ENCODE measurements around the gene NPIPB6. TPM values are rescaled to one million over a fixed set of nuclear protein-coding genes. Genes with fewer than 3 reads are reported as not detected.
"Not testable (repeated sequence)": the region's sequence is repeated elsewhere in the genome, so short reads cannot be mapped to it uniquely, and the experiment has no call there.

Gene NPIPB6
- total RNA-seq, 3 donors from 2014 or later (not counting 1 experiment from before 2014, with no cell fraction given) = 4.1 to 5.7 TPM; not detected in 1

DNA sequence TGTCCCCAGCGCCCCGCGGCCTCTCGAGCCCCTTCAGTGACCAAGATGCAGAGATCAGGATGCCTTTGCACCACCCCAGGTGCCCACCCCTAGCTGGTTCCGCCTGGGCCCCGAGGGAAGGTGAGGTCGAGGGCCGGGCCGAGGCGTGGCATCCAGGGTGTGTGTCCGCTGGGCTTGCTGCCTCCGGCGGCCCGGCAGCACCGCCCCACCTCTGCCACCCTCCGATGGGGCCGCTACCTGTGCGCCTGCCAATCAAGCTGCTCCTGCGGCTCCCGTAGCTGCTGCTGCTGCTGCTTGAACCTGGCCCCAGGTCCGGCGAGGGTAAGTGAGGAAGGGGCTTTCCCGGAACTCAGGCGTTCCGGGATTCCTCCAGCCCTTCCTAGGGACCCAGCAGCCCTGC lies 11.0 kb upstream of the NPIPB6 start:
- DNase-seq; H3K9me3 Mint-ChIP-seq; H3K27me3 ChIP-seq (ENCODE audit: control insufficient read depth, insufficient read depth, low read length); H3K4me1 ChIP-seq (ENCODE audit: control insufficient read depth, insufficient read depth, low read length); H3K27me3 Mint-ChIP-seq (ENCODE audit: low read depth in 2 of 2); H3K4me3 Mint-ChIP-seq; H3K36me3 ChIP-seq (ENCODE audit: control insufficient read depth, insufficient read depth, low read length); H3K27ac Mint-ChIP-seq; H3K4me3 ChIP-seq (ENCODE audit: low read length); H3K27ac ChIP-seq (ENCODE audit: low read length); H3K4me1 Mint-ChIP-seq; H3K36me3 Mint-ChIP-seq; intact Hi-C loops (cut with micrococcal nuclease); H3K9me3 ChIP-seq (ENCODE audit: control insufficient read depth, insufficient read depth, low read length): not testable (repeated sequence)
- peak in 1 of 3 donors; percentile 18 for ATAC-seq
- 10% methylated on average over 2 of the region's 25 CpGs for WGBS (ENCODE audit: insufficient coverage)

GRCh38 chr16:28367926-28368325 lies 4.6 kb upstream of the NPIPB6 start:
- H3K9me3 Mint-ChIP-seq; H3K27ac Mint-ChIP-seq; H3K9me3 ChIP-seq (ENCODE audit: control insufficient read depth, insufficient read depth, low read length); H3K27me3 ChIP-seq (ENCODE audit: control insufficient read depth, insufficient read depth, low read length); H3K4me3 ChIP-seq (ENCODE audit: low read length); H3K27me3 Mint-ChIP-seq (ENCODE audit: low read depth in 2 of 2); H3K36me3 ChIP-seq (ENCODE audit: control insufficient read depth, insufficient read depth, low read length); H3K36me3 Mint-ChIP-seq; H3K4me1 Mint-ChIP-seq; intact Hi-C loops (cut with micrococcal nuclease); H3K4me1 ChIP-seq (ENCODE audit: control insufficient read depth, insufficient read depth, low read length); H3K27ac ChIP-seq (ENCODE audit: low read length); ATAC-seq; H3K4me3 Mint-ChIP-seq: not testable (repeated sequence)
- DNase-seq = peak in 1 of 2 donors; percentile 0
- 47% methylated on average over 8 of the region's 32 CpGs for WGBS (ENCODE audit: insufficient coverage)

DNA sequence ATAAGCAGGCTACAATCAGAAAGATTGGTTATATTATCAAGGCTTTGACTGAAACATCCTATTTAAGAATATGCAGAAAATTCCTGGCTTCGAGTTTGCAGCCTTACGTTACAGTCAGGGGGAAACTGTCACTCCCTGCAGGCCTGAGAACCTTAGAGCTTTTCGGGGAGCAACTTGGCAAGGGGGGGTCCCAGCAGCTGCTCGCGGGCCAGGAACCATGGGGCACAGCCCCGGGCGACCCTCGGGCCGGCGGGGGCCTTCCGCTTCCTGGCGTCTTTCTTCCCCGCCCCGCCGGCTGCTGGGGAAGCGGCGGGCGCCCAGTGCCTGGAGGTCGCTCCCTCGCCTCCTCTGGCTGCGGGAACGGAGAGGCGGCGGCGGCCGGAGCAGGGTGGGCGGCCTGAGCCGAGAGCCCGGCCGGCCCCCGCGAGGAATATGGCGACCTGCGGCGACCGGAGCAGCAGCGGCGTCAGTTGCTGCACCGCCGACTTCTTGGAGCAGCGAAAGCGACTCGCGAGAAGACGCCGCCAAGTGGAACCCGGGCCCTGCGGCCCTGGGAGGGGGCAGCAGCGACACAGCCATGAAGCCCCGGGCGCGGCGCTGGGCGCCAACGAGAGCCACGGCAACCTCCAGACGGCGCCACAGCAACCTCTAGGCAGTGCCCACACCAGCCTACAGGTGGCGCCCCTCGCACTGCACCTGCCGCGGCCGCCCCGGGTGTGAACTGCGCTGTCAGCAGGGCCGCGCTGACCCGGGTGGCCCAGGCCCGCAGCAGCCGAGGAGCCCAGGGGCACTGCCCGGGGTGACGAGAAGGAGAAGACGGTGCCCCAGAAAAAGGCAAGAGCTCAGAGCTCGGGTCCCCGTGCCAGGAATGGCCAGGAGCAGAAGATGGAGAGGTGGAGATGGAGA lies 1.2 kb upstream of the NPIPB6 start:
- H3K4me3 Mint-ChIP-seq; H3K27me3 ChIP-seq (ENCODE audit: control insufficient read depth, insufficient read depth, low read length); H3K9me3 Mint-ChIP-seq; H3K4me1 ChIP-seq (ENCODE audit: control insufficient read depth, insufficient read depth, low read length); H3K4me1 Mint-ChIP-seq; H3K9me3 ChIP-seq (ENCODE audit: control insufficient read depth, insufficient read depth, low read length); intact Hi-C loops (cut with micrococcal nuclease); H3K36me3 Mint-ChIP-seq; H3K27ac ChIP-seq (ENCODE audit: low read length); H3K27me3 Mint-ChIP-seq (ENCODE audit: low read depth in 2 of 2); H3K36me3 ChIP-seq (ENCODE audit: control insufficient read depth, insufficient read depth, low read length); H3K4me3 ChIP-seq (ENCODE audit: low read length); H3K27ac Mint-ChIP-seq: not testable (repeated sequence)
- ATAC-seq (peak; percentile 99 to 100 (median 99)), DNase-seq (peak in 1 of 2 donors; percentile 24)
- no CpG with 5 or more reads among the region's 75 CpGs for WGBS (ENCODE audit: insufficient coverage)

DNA sequence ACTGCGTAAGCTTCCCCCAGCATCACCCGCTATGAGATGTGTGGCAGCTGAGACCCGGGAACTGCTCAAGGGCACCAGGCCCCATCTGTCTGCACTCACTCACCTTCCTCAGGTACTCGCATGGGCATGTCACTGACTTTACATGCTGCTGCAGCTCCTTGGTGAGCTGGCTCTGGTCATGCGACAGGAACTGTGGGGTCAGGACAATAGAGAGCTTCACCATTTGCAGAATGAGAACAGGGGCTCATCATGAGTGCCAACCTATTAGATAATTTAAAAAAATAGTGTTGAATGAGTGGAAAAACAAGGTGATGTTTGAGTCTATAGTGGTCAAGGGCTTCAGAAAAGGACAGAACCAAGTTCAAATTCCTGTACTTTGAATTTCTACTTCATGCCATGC lies 708 bp downstream of the NPIPB6 start:
- ATAC-seq; H3K9me3 Mint-ChIP-seq; H3K36me3 Mint-ChIP-seq; H3K27ac ChIP-seq (ENCODE audit: low read length); H3K27me3 ChIP-seq (ENCODE audit: control insufficient read depth, insufficient read depth, low read length); H3K4me1 ChIP-seq (ENCODE audit: control insufficient read depth, insufficient read depth, low read length); H3K27me3 Mint-ChIP-seq (ENCODE audit: low read depth in 2 of 2); H3K27ac Mint-ChIP-seq; H3K4me1 Mint-ChIP-seq; H3K4me3 ChIP-seq (ENCODE audit: low read length); intact Hi-C loops (cut with micrococcal nuclease); H3K4me3 Mint-ChIP-seq; H3K9me3 ChIP-seq (ENCODE audit: control insufficient read depth, insufficient read depth, low read length); H3K36me3 ChIP-seq (ENCODE audit: control insufficient read depth, insufficient read depth, low read length): not testable (repeated sequence)
- no CpG with 5 or more reads among the region's 5 CpGs for WGBS (ENCODE audit: insufficient coverage)
- peak in 1 of 2 donors; percentile 1 for DNase-seq

GRCh38 chr16:28338230-28338629 lies 25.1 kb downstream of the NPIPB6 start:
- H3K9me3 Mint-ChIP-seq; H3K9me3 ChIP-seq (ENCODE audit: control insufficient read depth, insufficient read depth, low read length); H3K36me3 ChIP-seq (ENCODE audit: control insufficient read depth, insufficient read depth, low read length); intact Hi-C loops (cut with micrococcal nuclease); DNase-seq; H3K4me1 Mint-ChIP-seq; H3K27me3 Mint-ChIP-seq (ENCODE audit: low read depth in 2 of 2); H3K36me3 Mint-ChIP-seq; ATAC-seq; H3K4me1 ChIP-seq (ENCODE audit: control insufficient read depth, insufficient read depth, low read length); H3K27me3 ChIP-seq (ENCODE audit: control insufficient read depth, insufficient read depth, low read length); H3K4me3 Mint-ChIP-seq; H3K4me3 ChIP-seq (ENCODE audit: low read length); H3K27ac Mint-ChIP-seq; H3K27ac ChIP-seq (ENCODE audit: low read length): not testable (repeated sequence)
- WGBS (ENCODE audit: insufficient coverage) = 77% methylated on average over 3 of the region's 6 CpGs

- DNase-seq; H3K9me3 Mint-ChIP-seq; H3K4me1 Mint-ChIP-seq; H3K27ac ChIP-seq (ENCODE audit: low read length); H3K9me3 ChIP-seq (ENCODE audit: control insufficient read depth, insufficient read depth, low read length); H3K27ac Mint-ChIP-seq; H3K4me3 Mint-ChIP-seq; H3K4me3 ChIP-seq (ENCODE audit: low read length); ATAC-seq; H3K36me3 ChIP-seq (ENCODE audit: control insufficient read depth, insufficient read depth, low read length); H3K4me1 ChIP-seq (ENCODE audit: control insufficient read depth, insufficient read depth, low read length); H3K27me3 Mint-ChIP-seq (ENCODE audit: low read depth in 2 of 2); H3K27me3 ChIP-seq (ENCODE audit: control insufficient read depth, insufficient read depth, low read length); intact Hi-C loops (cut with micrococcal nuclease); H3K36me3 Mint-ChIP-seq: not testable (repeated sequence)
- no CpG with 5 or more reads among the region's 5 CpGs for WGBS (ENCODE audit: insufficient coverage)
Measured at GRCh38 chr16:28336940-28337710, 26.2 kb downstream of the NPIPB6 start.

DNA sequence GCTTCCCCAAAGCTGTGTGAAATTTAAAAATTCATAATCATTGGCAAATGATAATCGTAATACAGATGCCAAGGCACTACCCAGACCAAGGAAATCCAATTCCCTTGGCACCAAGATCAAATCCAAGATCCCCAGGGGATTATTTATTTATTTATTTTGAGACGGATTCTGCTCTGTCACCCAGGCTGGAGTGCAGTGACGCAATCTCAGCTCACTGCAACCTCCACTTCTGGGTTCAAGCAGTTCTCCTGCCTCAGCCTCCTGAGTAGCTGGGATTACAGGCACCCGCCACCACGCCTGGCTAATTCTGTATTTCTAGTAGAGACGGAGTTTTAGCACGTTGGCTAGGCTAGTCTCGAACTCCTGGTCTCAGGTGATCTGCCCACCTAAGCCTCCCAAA lies 27.6 kb downstream of the NPIPB6 start:
- ATAC-seq; H3K27me3 Mint-ChIP-seq (ENCODE audit: low read depth in 2 of 2); H3K4me3 Mint-ChIP-seq; H3K4me3 ChIP-seq (ENCODE audit: low read length); H3K27ac Mint-ChIP-seq; H3K9me3 Mint-ChIP-seq; H3K4me1 ChIP-seq (ENCODE audit: control insufficient read depth, insufficient read depth, low read length); H3K36me3 ChIP-seq (ENCODE audit: control insufficient read depth, insufficient read depth, low read length); DNase-seq; H3K9me3 ChIP-seq (ENCODE audit: control insufficient read depth, insufficient read depth, low read length); H3K36me3 Mint-ChIP-seq; H3K27me3 ChIP-seq (ENCODE audit: control insufficient read depth, insufficient read depth, low read length); intact Hi-C loops (cut with micrococcal nuclease); H3K4me1 Mint-ChIP-seq; H3K27ac ChIP-seq (ENCODE audit: low read length): not testable (repeated sequence)
- WGBS (ENCODE audit: insufficient coverage) = 75% methylated on average over 5 of the region's 8 CpGs

All from natural killer cell (primary cell).